SK-N-SH treated with all-trans-retinoic acid at 6 μM for 48 hours (cell line): Measurements from ENCODE around the gene UBALD2.

Source experiments
- ATAC-seq: fragments of 200-7000 bp; cut with Tn5 transposase; 3 replicates; pipeline ENCODE4 v1.9.1; 2020; ENCODE audit warnings: mild to moderate bottlenecking, moderate library complexity
- ARNTL ChIP-seq: fragments of 450-650 bp; formaldehyde crosslinking; IDR thresholded peaks from 2 replicates; pipeline ENCODE4 v1.5.0; 2020; ENCODE audit warnings: low read depth, mild to moderate bottlenecking, moderate library complexity, borderline replicate concordance
- BACH2 ChIP-seq: fragments of 250-450 bp; sonication (Bioruptor Pico); IDR thresholded peaks from 2 replicates; pipeline ENCODE4 v1.9.0; 2021; ENCODE audit warnings: mild to moderate bottlenecking, borderline replicate concordance
- CSDC2 ChIP-seq: fragments of 250-450 bp; sonication (Bioruptor Pico); IDR thresholded peaks from 2 replicates; pipeline ENCODE4 v1.5.0; 2020; ENCODE audit warnings: mild to moderate bottlenecking, moderate library complexity
- ESRRG ChIP-seq: fragments of 250-450 bp; sonication (Bioruptor Pico); IDR thresholded peaks from 2 replicates; pipeline ENCODE4 v1.6.1; 2021; ENCODE audit warnings: mild to moderate bottlenecking
- GLIS3 ChIP-seq: fragments of 250-450 bp; sonication (Bioruptor Pico); IDR thresholded peaks from 2 replicates; pipeline ENCODE4 v1.5.0; 2020; ENCODE audit warnings: mild to moderate bottlenecking, moderate library complexity
- ISL1 ChIP-seq: fragments of 250-450 bp; sonication (Bioruptor Pico); IDR thresholded peaks from 2 replicates; pipeline ENCODE4 v2.1.2; 2022; ENCODE audit warnings: mild to moderate bottlenecking, moderate library complexity
- OSR1 ChIP-seq: fragments of 250-450 bp; sonication (Bioruptor Pico); IDR thresholded peaks from 2 replicates; pipeline ENCODE4 v1.8.0; 2022; ENCODE audit warnings: moderate library complexity, mild to moderate bottlenecking, inconsistent platforms
- PPARA ChIP-seq: fragments of 250-450 bp; sonication (Bioruptor Pico); IDR thresholded peaks from 2 replicates; pipeline ENCODE4 v1.5.0; 2020; ENCODE audit warnings: mild to moderate bottlenecking, borderline replicate concordance
- RARB ChIP-seq: fragments of 250-450 bp; sonication (Bioruptor Pico); IDR thresholded peaks from 2 replicates; pipeline ENCODE4 v1.8.0; 2021; ENCODE audit warnings: mild to moderate bottlenecking, moderate library complexity
- SNAI2 ChIP-seq: fragments of 250-450 bp; sonication (Bioruptor Pico); IDR thresholded peaks from 2 replicates; pipeline ENCODE4 v1.5.0; 2020; ENCODE audit warnings: mild to moderate bottlenecking, moderate library complexity
- TCF4 ChIP-seq: fragments of 250-450 bp; sonication (Bioruptor Pico); IDR thresholded peaks from 2 replicates; pipeline ENCODE4 v1.8.0; 2021; ENCODE audit warnings: mild to moderate bottlenecking, moderate library complexity, borderline replicate concordance
- TOX ChIP-seq: fragments of 250-450 bp; sonication (Bioruptor Pico); IDR thresholded peaks from 2 replicates; pipeline ENCODE4 v1.8.0; 2021; ENCODE audit warnings: mild to moderate bottlenecking, moderate library complexity, borderline replicate concordance
- TSHZ2 ChIP-seq: fragments of 250-450 bp; sonication (Bioruptor Pico); IDR thresholded peaks from 2 replicates; pipeline ENCODE4 v1.5.0; 2020; ENCODE audit warnings: mild to moderate bottlenecking, moderate library complexity
- ZC3H10 ChIP-seq: fragments of 250-450 bp; sonication (Bioruptor Pico); IDR thresholded peaks from 2 replicates; pipeline ENCODE4 v1.5.1; 2021; ENCODE audit warnings: mild to moderate bottlenecking, moderate library complexity
- ZFP3 ChIP-seq: fragments of 250-450 bp; sonication (Bioruptor Pico); IDR thresholded peaks from 2 replicates; pipeline ENCODE4 v1.5.0; 2020; ENCODE audit warnings: mild to moderate bottlenecking, moderate library complexity
- ZFP30 ChIP-seq: fragments of 450-650 bp; formaldehyde crosslinking; IDR thresholded peaks from 2 replicates; pipeline ENCODE4 v1.5.0; 2022; ENCODE audit warnings: mild to moderate bottlenecking, moderate library complexity
- ZNF565 ChIP-seq: fragments of 450-650 bp; formaldehyde crosslinking; conservative IDR thresholded peaks from 2 replicates; pipeline ENCODE4 v1.5.0; 2020; ENCODE audit warnings: low read depth, mild to moderate bottlenecking, moderate library complexity
- ZNF70 ChIP-seq: fragments of 450-650 bp; formaldehyde crosslinking; IDR thresholded peaks from 2 replicates; pipeline ENCODE4 v1.5.0; 2020; ENCODE audit warnings: mild to moderate bottlenecking, moderate library complexity
- ZNF8 ChIP-seq: fragments of 450-650 bp; formaldehyde crosslinking; IDR thresholded peaks from 2 replicates; pipeline ENCODE4 v1.5.0; 2020; ENCODE audit warnings: mild to moderate bottlenecking, moderate library complexity
- TF ChIP-seq, protein P1 (sequence below): fragments of 250-450 bp; sonication (Bioruptor Pico); IDR thresholded peaks from 2 replicates; pipeline ENCODE4 v1.8.0; 2020; ENCODE audit warnings: mild to moderate bottlenecking, moderate library complexity, borderline replicate concordance
- TF ChIP-seq, protein P2 (sequence below): fragments of 250-450 bp; sonication (Bioruptor Pico); IDR thresholded peaks from 2 replicates; pipeline ENCODE4 v1.8.0; 2021; ENCODE audit warnings: low read depth, mild to moderate bottlenecking, moderate library complexity, borderline replicate concordance

The UBALD2 gene

GRCh38 chr17:76236603-76237002 is 28.5 kb upstream of the UBALD2 start:
- TF ChIP-seq PPARA (CRISPR knock-in tag), result no peak
- TF ChIP-seq, protein P1, sequence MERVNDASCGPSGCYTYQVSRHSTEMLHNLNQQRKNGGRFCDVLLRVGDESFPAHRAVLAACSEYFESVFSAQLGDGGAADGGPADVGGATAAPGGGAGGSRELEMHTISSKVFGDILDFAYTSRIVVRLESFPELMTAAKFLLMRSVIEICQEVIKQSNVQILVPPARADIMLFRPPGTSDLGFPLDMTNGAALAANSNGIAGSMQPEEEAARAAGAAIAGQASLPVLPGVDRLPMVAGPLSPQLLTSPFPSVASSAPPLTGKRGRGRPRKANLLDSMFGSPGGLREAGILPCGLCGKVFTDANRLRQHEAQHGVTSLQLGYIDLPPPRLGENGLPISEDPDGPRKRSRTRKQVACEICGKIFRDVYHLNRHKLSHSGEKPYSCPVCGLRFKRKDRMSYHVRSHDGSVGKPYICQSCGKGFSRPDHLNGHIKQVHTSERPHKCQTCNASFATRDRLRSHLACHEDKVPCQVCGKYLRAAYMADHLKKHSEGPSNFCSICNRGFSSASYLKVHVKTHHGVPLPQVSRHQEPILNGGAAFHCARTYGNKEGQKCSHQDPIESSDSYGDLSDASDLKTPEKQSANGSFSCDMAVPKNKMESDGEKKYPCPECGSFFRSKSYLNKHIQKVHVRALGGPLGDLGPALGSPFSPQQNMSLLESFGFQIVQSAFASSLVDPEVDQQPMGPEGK (CRISPR knock-in tag), result no peak
- no peak for TF ChIP-seq TSHZ2 (CRISPR knock-in tag)
- TF ChIP-seq ZNF565 (CRISPR knock-in tag), result no peak
- no peak for TF ChIP-seq BACH2 (CRISPR knock-in tag)
- TF ChIP-seq ZFP3 (CRISPR knock-in tag), result no peak
- TF ChIP-seq OSR1 (CRISPR knock-in tag), result no peak
- TF ChIP-seq, protein P2, sequence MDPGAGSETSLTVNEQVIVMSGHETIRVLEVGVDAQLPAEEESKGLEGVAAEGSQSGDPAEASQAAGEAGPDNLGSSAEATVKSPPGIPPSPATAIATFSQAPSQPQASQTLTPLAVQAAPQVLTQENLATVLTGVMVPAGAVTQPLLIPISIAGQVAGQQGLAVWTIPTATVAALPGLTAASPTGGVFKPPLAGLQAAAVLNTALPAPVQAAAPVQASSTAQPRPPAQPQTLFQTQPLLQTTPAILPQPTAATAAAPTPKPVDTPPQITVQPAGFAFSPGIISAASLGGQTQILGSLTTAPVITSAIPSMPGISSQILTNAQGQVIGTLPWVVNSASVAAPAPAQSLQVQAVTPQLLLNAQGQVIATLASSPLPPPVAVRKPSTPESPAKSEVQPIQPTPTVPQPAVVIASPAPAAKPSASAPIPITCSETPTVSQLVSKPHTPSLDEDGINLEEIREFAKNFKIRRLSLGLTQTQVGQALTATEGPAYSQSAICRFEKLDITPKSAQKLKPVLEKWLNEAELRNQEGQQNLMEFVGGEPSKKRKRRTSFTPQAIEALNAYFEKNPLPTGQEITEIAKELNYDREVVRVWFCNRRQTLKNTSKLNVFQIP (CRISPR knock-in tag), result no peak
- no peak for TF ChIP-seq ESRRG (CRISPR knock-in tag)
- no peak for TF ChIP-seq TCF4 (CRISPR knock-in tag)
- TF ChIP-seq ZNF8 (CRISPR knock-in tag), result no peak
- TF ChIP-seq RARB (CRISPR knock-in tag), result no peak
- no peak for TF ChIP-seq ZFP30 (CRISPR knock-in tag)
- no peak for TF ChIP-seq ZC3H10 (CRISPR knock-in tag)
- no peak for ATAC-seq

DNA sequence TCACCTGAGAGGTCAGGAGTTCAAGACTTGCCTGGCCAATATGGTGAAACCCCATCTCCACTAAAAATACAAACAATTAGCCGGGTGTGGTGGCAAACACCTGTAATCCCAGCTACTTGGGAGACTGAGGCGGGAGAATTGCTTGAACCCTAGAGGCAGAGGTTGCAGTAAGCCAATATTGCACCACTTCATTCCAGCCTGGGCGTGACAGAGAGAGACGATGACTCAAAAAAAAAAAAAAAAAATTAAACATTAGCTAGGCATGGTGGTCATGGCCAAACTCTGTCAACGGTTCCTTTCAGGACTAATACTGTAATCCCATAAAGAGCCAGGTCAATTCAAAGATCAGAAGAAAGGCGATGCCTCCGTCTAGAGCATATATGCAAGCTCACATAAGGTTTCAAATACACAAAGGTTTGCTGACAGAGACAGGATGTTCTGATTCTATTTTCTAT is 27.3 kb upstream of the UBALD2 start:
- no peak for ATAC-seq
- TF ChIP-seq CSDC2 (CRISPR knock-in tag), result no peak
- TF ChIP-seq ZNF565 (CRISPR knock-in tag), result no peak
- TF ChIP-seq, protein P2 (CRISPR knock-in tag), result no peak
- no peak for TF ChIP-seq ISL1
- no peak for TF ChIP-seq ZC3H10 (CRISPR knock-in tag)
- no peak for TF ChIP-seq TSHZ2 (CRISPR knock-in tag)
- TF ChIP-seq ZNF70 (CRISPR knock-in tag), result no peak
- no peak for TF ChIP-seq SNAI2 (CRISPR knock-in tag)
- TF ChIP-seq ARNTL (CRISPR knock-in tag), result no peak
- TF ChIP-seq ZNF8 (CRISPR knock-in tag), result no peak
- TF ChIP-seq GLIS3 (CRISPR knock-in tag), result no peak
- TF ChIP-seq TCF4 (CRISPR knock-in tag), result no peak
- no peak for TF ChIP-seq ZFP3 (CRISPR knock-in tag)
- TF ChIP-seq ESRRG (CRISPR knock-in tag), result no peak
- no peak for TF ChIP-seq TOX (CRISPR knock-in tag)
- no peak for TF ChIP-seq PPARA (CRISPR knock-in tag)
